H1 (cell line): Measurements from ENCODE around the gene UGT1A7.

ENCODE experiments used
- CTCF ChIP-seq, 3 experiments: IDR thresholded peaks; 1 replicate in 2 of 3; 2 replicates in 1 of 3; pipeline versions ENCODE4 v1.5.1 to v1.6.1; 2011; ENCODE audit warnings: low read length in 3 of 3, mild to moderate bottlenecking in 3 of 3, inconsistent platforms in 2 of 3, low read depth in 1 of 3, moderate library complexity in 1 of 3; ENCODE audit not compliant: insufficient read depth in 1 of 3; ENCODE audit errors: control extremely low read depth in 1 of 3
- EGR1 ChIP-seq: IDR thresholded peaks from 2 replicates; pipeline ENCODE4 v1.6.1; 2011; ENCODE audit warnings: low read depth, low read length, borderline replicate concordance
- ZNF274 ChIP-seq: IDR thresholded peaks from 2 replicates; pipeline ENCODE4 v1.7.0; 2012; ENCODE audit warnings: low read length, borderline replicate concordance; ENCODE audit errors: extremely low read depth

GRCh38 chr2:233791151-233791882, 109.6 kb downstream of the UGT1A7 start:
- TF ChIP-seq CTCF (IDR thresholded peaks at IDR 0.05; ENCODE audit: control extremely low read depth in 1 of 3, insufficient read depth in 1 of 3, low read depth in 1 of 3, low read length in 3 of 3) (no peak), EGR1 (no peak), ZNF274 (no peak)
